Measurements from ENCODE around the gene HOXC9.

GRCh38 chr12:54035568-54036264, 35.8 kb downstream of the HOXC9 start:
- TF ChIP-seq POLR2A (IDR thresholded peaks at IDR 0.05): no peak
- no peak for TF ChIP-seq CTCF (IDR thresholded peaks at IDR 0.05)

Measured in breast epithelium (tissue), 3 donors.